B cell (primary cell): ENCODE data around the gene PLEKHN1. TPM values are rescaled to one million over a fixed set of nuclear protein-coding genes. Genes with fewer than 3 reads are reported as not detected.

Experiments used
- ATAC-seq: fragments of 200-7000 bp; cut with Tn5 transposase; one replicate; pipeline ENCODE4 v1.10.0; 2021; ENCODE audit warnings: low read depth, mild to moderate bottlenecking, moderate number of reproducible peaks, moderate library complexity
- CTCF ChIA-PET: fragments of 350-600 bp; sonication (Branson Sonifier 250); formaldehyde crosslinking; loops from one replicate; lab custom pipeline; 2021; ENCODE audit warnings: antibody characterized with exemption, inconsistent platforms; lab: Charles Lee
- POLR2A ChIA-PET: fragments of 350-600 bp; sonication (Branson Sonifier 250); formaldehyde crosslinking; loops from one replicate; lab custom pipeline; 2021; ENCODE audit warnings: antibody characterized with exemption; lab: Charles Lee
- DNase-seq: peaks from one replicate; pipeline ENCODE4 v3.0.0; 2013
- H2AFZ ChIP-seq: 2 replicates; pipeline ENCODE4 v1.6.1; 2012; ENCODE audit warnings: mild to moderate bottlenecking, low read depth, low read length; ENCODE audit not compliant: insufficient read depth, poor library complexity, severe bottlenecking
- H3K27ac ChIP-seq, 2 donors: 1 replicate in 1 of 2; 2 replicates in 1 of 2; pipeline ENCODE4 v1.5.1; 2012 to 2013; ENCODE audit warnings: low read length in 2 of 2, mild to moderate bottlenecking in 2 of 2, moderate library complexity in 1 of 2
- H3K27me3 ChIP-seq, 4 experiments: fragments of 200-600 bp in 1 of 4; sonication (generic) in 1 of 4; replicated peaks in 1 of 4; 1 replicate in 2 of 4; 2 replicates in 2 of 4; pipeline versions ENCODE4 v1.6.1 to v1.7.0; 2013 to 2016; ENCODE audit warnings: low read length in 3 of 4, mild to moderate bottlenecking in 2 of 4, mixed read lengths in 1 of 4, moderate library complexity in 1 of 4; ENCODE audit not compliant: insufficient read depth in 4 of 4, control insufficient read depth in 3 of 4; ENCODE audit errors: control extremely low read depth in 1 of 4
- H3K36me3 ChIP-seq, 2 experiments: replicated peaks in 1 of 2; 1 replicate in 1 of 2; 2 replicates in 1 of 2; pipeline versions ENCODE4 v1.6.1 to v1.7.1; 2013; ENCODE audit warnings: low read length in 1 of 2; ENCODE audit not compliant: insufficient read depth in 2 of 2, control insufficient read depth in 1 of 2; ENCODE audit errors: control extremely low read depth in 1 of 2, extremely low read depth in 1 of 2
- H3K4me1 ChIP-seq, 2 donors: fragments of 200-600 bp in 1 of 2; sonication (generic) in 1 of 2; 1 replicate in 1 of 2; 2 replicates in 1 of 2; pipeline versions ENCODE4 v1.5.1 to v1.6.1; 2013 to 2017; ENCODE audit warnings: low read length in 2 of 2; ENCODE audit not compliant: control insufficient read depth in 2 of 2, insufficient read depth in 2 of 2
- H3K4me2 ChIP-seq: replicated peaks from 2 replicates; pipeline ENCODE3; 2012; ENCODE audit warnings: mild to moderate bottlenecking, low read depth, low read length; ENCODE audit not compliant: poor library complexity, severe bottlenecking
- H3K4me3 ChIP-seq, 5 experiments: fragments of 200-600 bp in 1 of 5; sonication (generic) in 1 of 5; 1 replicate in 3 of 5; 2 replicates in 2 of 5; pipeline versions ENCODE4 v1.5.1 to v1.7.0; 2011 to 2016; ENCODE audit warnings: low read length in 4 of 5, mild to moderate bottlenecking in 4 of 5, low read depth in 2 of 5, control low read depth in 1 of 5, moderate library complexity in 1 of 5; ENCODE audit not compliant: insufficient read depth in 1 of 5; ENCODE audit errors: control extremely low read depth in 1 of 5, extremely low read depth in 1 of 5
- H3K79me2 ChIP-seq: fragments of 200-600 bp; sonication (generic); one replicate; pipeline ENCODE4 v1.6.0; 2016; ENCODE audit warnings: low read length; ENCODE audit not compliant: control insufficient read depth, insufficient read depth
- H3K9ac ChIP-seq: fragments of 200-600 bp; sonication (generic); 2 replicates; pipeline ENCODE4 v1.6.1; 2017; ENCODE audit warnings: mild to moderate bottlenecking, low read length, moderate library complexity
- H3K9me3 ChIP-seq, 3 donors: one replicate each; pipeline versions ENCODE4 v1.6.1 to v1.7.1; 2013; ENCODE audit warnings: low read length in 2 of 3; ENCODE audit not compliant: control insufficient read depth in 2 of 3, insufficient read depth in 1 of 3; ENCODE audit errors: control extremely low read depth in 1 of 3
- H4K20me1 ChIP-seq: 2 replicates; pipeline ENCODE4 v1.6.0; 2012; ENCODE audit warnings: mild to moderate bottlenecking, low read length; ENCODE audit not compliant: insufficient read depth, control insufficient read depth, poor library complexity, severe bottlenecking
- H3K27ac Mint-ChIP-seq: one replicate; pipeline ENCODE4 v1.8.0; 2021; ENCODE audit warnings: mixed read lengths
- H3K27me3 Mint-ChIP-seq: one replicate; pipeline ENCODE4 v1.8.0; 2021; ENCODE audit warnings: mixed read lengths
- H3K4me1 Mint-ChIP-seq: one replicate; pipeline ENCODE4 v1.8.0; 2021; ENCODE audit warnings: mixed read lengths
- H3K4me3 Mint-ChIP-seq: one replicate; pipeline ENCODE4 v1.8.0; 2021; ENCODE audit warnings: mixed read lengths
- H3K9me3 Mint-ChIP-seq: one replicate; pipeline ENCODE4 v1.8.0; 2022; ENCODE audit warnings: mixed read lengths; ENCODE audit not compliant: insufficient read depth
- EZH2 ChIP-seq: IDR thresholded peaks from 2 replicates; pipeline ENCODE4 v1.6.1; 2012; ENCODE audit warnings: borderline replicate concordance, low read depth, mild to moderate bottlenecking, moderate library complexity, low read length; ENCODE audit not compliant: insufficient read depth, poor library complexity, severe bottlenecking
- WGBS: methylation state at CpG from one replicate; pipeline ENCODE4 v1.1.5; 2013; ENCODE audit warnings: missing lambda C conversion rate; ENCODE audit not compliant: insufficient coverage; 5-methylcytosine and 5-hydroxymethylcytosine counted together
- intact Hi-C: fragments of 100-400 bp; cut with micrococcal nuclease; formaldehyde crosslinking; loops from one replicate; pipeline ENCODE4 v1.10.0; 2022
- polyA plus RNA-seq: library from polyadenylated mRNA; depleted of rRNA; stranded (reverse); fragments of >200 nt; gene quantifications from 2 replicates; pipeline ENCODE4 v1.2.3, GENCODE V29; 2012
- total RNA-seq, 2 donors: library from RNA; stranded (reverse); fragments of 120-200 nt in 1 of 2; gene quantifications; 1 replicate in 1 of 2; 2 replicates in 1 of 2; pipeline versions ENCODE4 v1.2.3 to v1.2.4, GENCODE V29; 2013 to 2022
- TF ChIP-seq, protein P1 (sequence below): fragments of 200-600 bp; IDR thresholded peaks from one replicate; pipeline ENCODE4 v1.8.0; 2022; ENCODE audit warnings: antibody characterized with exemption, mild to moderate bottlenecking

PLEKHN1 gene
- total and polyA plus RNA-seq, 2 donors (not counting 1 experiment from before 2014, with no cell fraction given): 0.36 to 1.1 TPM

DNA sequence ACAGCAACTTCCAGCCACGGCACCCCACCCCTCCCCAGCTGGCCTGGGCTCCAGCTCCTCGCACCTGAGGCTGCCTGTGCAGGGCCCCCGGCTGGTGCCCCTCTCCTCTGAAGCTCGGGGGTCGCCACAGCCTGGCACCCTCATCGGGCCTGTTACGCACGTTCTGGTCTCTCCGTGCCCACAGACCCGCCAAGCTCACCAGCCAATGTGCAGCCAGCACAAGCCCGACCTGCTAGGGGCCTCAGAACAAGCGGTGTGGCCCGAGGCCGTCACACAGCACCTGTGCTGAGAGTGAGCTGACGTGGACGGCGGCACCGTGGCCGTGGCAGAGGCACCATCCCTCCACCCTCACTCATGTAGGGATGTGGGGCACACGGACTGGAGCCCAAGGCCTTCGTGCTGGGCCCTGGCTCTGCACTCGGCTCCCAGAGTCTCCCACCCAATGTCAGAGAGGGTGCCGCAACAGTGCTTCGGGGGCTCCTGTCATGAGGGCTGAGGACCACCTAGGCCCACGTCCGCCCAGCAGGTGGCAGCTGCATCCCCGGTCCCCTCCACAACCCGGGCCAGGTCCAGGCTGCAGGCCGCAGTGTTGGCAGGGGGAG lies 46.9 kb upstream of the PLEKHN1 start:
- 95% methylated on average over 24 of the region's 29 CpGs for WGBS
- TF ChIP-seq, protein P1, sequence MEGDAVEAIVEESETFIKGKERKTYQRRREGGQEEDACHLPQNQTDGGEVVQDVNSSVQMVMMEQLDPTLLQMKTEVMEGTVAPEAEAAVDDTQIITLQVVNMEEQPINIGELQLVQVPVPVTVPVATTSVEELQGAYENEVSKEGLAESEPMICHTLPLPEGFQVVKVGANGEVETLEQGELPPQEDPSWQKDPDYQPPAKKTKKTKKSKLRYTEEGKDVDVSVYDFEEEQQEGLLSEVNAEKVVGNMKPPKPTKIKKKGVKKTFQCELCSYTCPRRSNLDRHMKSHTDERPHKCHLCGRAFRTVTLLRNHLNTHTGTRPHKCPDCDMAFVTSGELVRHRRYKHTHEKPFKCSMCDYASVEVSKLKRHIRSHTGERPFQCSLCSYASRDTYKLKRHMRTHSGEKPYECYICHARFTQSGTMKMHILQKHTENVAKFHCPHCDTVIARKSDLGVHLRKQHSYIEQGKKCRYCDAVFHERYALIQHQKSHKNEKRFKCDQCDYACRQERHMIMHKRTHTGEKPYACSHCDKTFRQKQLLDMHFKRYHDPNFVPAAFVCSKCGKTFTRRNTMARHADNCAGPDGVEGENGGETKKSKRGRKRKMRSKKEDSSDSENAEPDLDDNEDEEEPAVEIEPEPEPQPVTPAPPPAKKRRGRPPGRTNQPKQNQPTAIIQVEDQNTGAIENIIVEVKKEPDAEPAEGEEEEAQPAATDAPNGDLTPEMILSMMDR: no peak
- no peak for TF ChIP-seq EZH2
- no peak for ATAC-seq
- H3K9me3 Mint-ChIP-seq: no peaks in the 10 kb centered on the region
- H3K36me3 ChIP-seq: no peaks in the 10 kb centered on the region
- no peak overlapping the region for H3K27ac ChIP-seq
- H3K79me2 ChIP-seq: no peaks in the 10 kb centered on the region
- CTCF ChIA-PET: interaction anchor here (1.6 kb wide), 1 partner anchor 14 kb away, joined by 3 read pairs; no protein-coding TSS in a partner anchor
- H3K27me3 ChIP-seq: peaks cover 0 to 65% (median 33%) of the 10 kb centered on the region in 4 experiments
- no peak for DNase-seq
- POLR2A ChIA-PET: no interaction called here
- H3K4me3 Mint-ChIP-seq: no peak overlapping the region
- no peak overlapping the region for H2AFZ ChIP-seq
- intact Hi-C loops: no loop called here
- no peak overlapping the region for H3K9ac ChIP-seq
- H3K9me3 ChIP-seq: peaks cover 0 to 18% (median 0%) of the 10 kb centered on the region in 3 donors
- H3K4me3 ChIP-seq: no peak overlapping the region
- peaks cover 18% of the 10 kb centered on the region for H3K4me1 Mint-ChIP-seq
- H3K4me2 ChIP-seq: no peak overlapping the region
- H3K4me1 ChIP-seq: peaks cover 23 to 32% of the 10 kb centered on the region in 2 donors
- H4K20me1 ChIP-seq: no peaks in the 10 kb centered on the region
- H3K27me3 Mint-ChIP-seq: peaks cover 42% of the 10 kb centered on the region
- no peak overlapping the region for H3K27ac Mint-ChIP-seq

- no peak overlapping the region for H2AFZ ChIP-seq
- intact Hi-C loops: loop anchor here (2.0 kb wide), 1 partner anchor 15 kb away; no protein-coding TSS in a partner anchor
- no peaks in the 10 kb centered on the region for H4K20me1 ChIP-seq
- ATAC-seq: no peak
- H3K9ac ChIP-seq: no peak overlapping the region
- H3K27me3 Mint-ChIP-seq: peaks cover 41% of the 10 kb centered on the region
- no peaks in the 10 kb centered on the region for H3K36me3 ChIP-seq
- no peaks in the 10 kb centered on the region for H3K79me2 ChIP-seq
- H3K9me3 Mint-ChIP-seq: no peaks in the 10 kb centered on the region
- peaks cover 0 to 70% (median 35%) of the 10 kb centered on the region in 4 experiments for H3K27me3 ChIP-seq
- POLR2A ChIA-PET: no interaction called here
- no peak overlapping the region for H3K4me3 Mint-ChIP-seq
- peaks cover 18% of the 10 kb centered on the region for H3K4me1 Mint-ChIP-seq
- no peak overlapping the region for H3K27ac ChIP-seq
- H3K4me2 ChIP-seq: no peak overlapping the region
- CTCF ChIA-PET: interaction anchor here (1.6 kb wide), 1 partner anchor 15 kb away, joined by 3 read pairs; no protein-coding TSS in a partner anchor
- H3K4me3 ChIP-seq: no peak overlapping the region
- H3K4me1 ChIP-seq: peaks cover 28 to 38% of the 10 kb centered on the region in 2 donors
- no peak for TF ChIP-seq EZH2
- TF ChIP-seq, protein P1: no peak
- no peak overlapping the region for H3K27ac Mint-ChIP-seq
- DNase-seq: no peak
- H3K9me3 ChIP-seq: peaks cover 0 to 18% (median 0%) of the 10 kb centered on the region in 3 donors
- 90% methylated on average over 23 of the region's 23 CpGs for WGBS
These were observed 46.3 kb upstream of the PLEKHN1 start for GRCh38 chr1:920010-920409.
